Prostate gland (tissue), 2 donors: ENCODE measurements around the gene ABCG1. TPM values are rescaled to one million over a fixed set of nuclear protein-coding genes. Genes with fewer than 3 reads are reported as not detected.

Experiments
- DNase-seq: peaks from one replicate; pipeline ENCODE4 v3.0.0-alpha.2; 2019; ENCODE audit warnings: low spot score
- H3K27ac ChIP-seq, 2 donors: fragments of 200-600 bp; sonication (generic); 2 replicates each; pipeline ENCODE4 v1.5.1; 2017 to 2019
- H3K27me3 ChIP-seq: fragments of 200-600 bp; sonication (generic); replicated peaks from 2 replicates; pipeline ENCODE4 v1.5.1; 2019; ENCODE audit not compliant: insufficient read depth
- H3K36me3 ChIP-seq, 2 donors: fragments of 200-600 bp; sonication (generic); 1 replicate in 1 of 2; 2 replicates in 1 of 2; pipeline versions ENCODE4 v1.5.1 to v1.8.1; 2017 to 2019
- H3K4me1 ChIP-seq: fragments of 200-600 bp; sonication (generic); replicated peaks from 2 replicates; pipeline ENCODE4 v1.5.1; 2019
- H3K4me3 ChIP-seq, 2 donors: fragments of 200-600 bp; sonication (generic); 2 replicates each; pipeline ENCODE4 v1.5.1; 2017 to 2019
- H3K9me3 ChIP-seq: fragments of 200-600 bp; sonication (generic); 2 replicates; pipeline ENCODE4 v1.5.1; 2017
- CTCF ChIP-seq, 4 experiments: fragments of 200-600 bp in 2 of 4; fragments of 450-650 bp in 2 of 4; sonication (generic) in 2 of 4; IDR thresholded peaks; 1 replicate in 3 of 4; 2 replicates in 1 of 4; pipeline ENCODE4 v1.5.1; 2016 to 2019; ENCODE audit warnings: antibody characterized with exemption in 4 of 4, mild to moderate bottlenecking in 2 of 4, moderate library complexity in 2 of 4
- POLR2A ChIP-seq: fragments of 450-650 bp; IDR thresholded peaks from one replicate; pipeline ENCODE4 v1.6.1; 2016; ENCODE audit warnings: antibody characterized with exemption, mild to moderate bottlenecking
- POLR2AphosphoS5 ChIP-seq: sonication (generic); formaldehyde crosslinking; IDR thresholded peaks from one replicate; pipeline ENCODE4 v1.6.1; 2017; ENCODE audit warnings: antibody characterized with exemption
- WGBS: methylation state at CpG from one replicate; pipeline ENCODE4 v1.1.5; 2018; 5-methylcytosine and 5-hydroxymethylcytosine counted together
- intact Hi-C: fragments of 100-400 bp; cut with DNase I; formaldehyde crosslinking; loops from one replicate; pipeline ENCODE4 v1.14.2; 2022
- total RNA-seq, 2 donors: library from RNA; depleted of rRNA; stranded (reverse); fragments of >200 nt; gene quantifications; one replicate each; pipeline ENCODE4 v1.1.0, GENCODE V29; 2016

ABCG1 gene
- total RNA-seq, 2 donors from 2014 or later: 22.7 to 28.3 TPM

GRCh38 chr21:42278451-42279149 is 59.7 kb downstream of the ABCG1 start:
- WGBS: 93% methylated on average over 19 of the region's 19 CpGs
- no peak for TF ChIP-seq CTCF (IDR thresholded peaks at IDR 0.05)
- TF ChIP-seq POLR2A: no peak
- TF ChIP-seq POLR2AphosphoS5: no peak
- no peak overlapping the region for H3K27ac ChIP-seq

GRCh38 chr21:42279341-42279871 is 60.5 kb downstream of the ABCG1 start:
- no peak for TF ChIP-seq CTCF (IDR thresholded peaks at IDR 0.05)
- TF ChIP-seq POLR2A: no peak
- no peak for TF ChIP-seq POLR2AphosphoS5
- intact Hi-C loops: no loop called here
- H3K27me3 ChIP-seq: no peaks in the 10 kb centered on the region
- H3K4me1 ChIP-seq: no peaks in the 10 kb centered on the region
- H3K4me3 ChIP-seq: no peak overlapping the region
- no peaks in the 10 kb centered on the region for H3K9me3 ChIP-seq
- DNase-seq: no peak
- H3K27ac ChIP-seq: no peak overlapping the region
- WGBS: 90% methylated on average over 20 of the region's 20 CpGs
- H3K36me3 ChIP-seq: no peaks in the 10 kb centered on the region

More at GRCh38 chr21:42278451-42279149, 59.7 kb downstream of the ABCG1 start:
- Histone ChIP-seq H3K27me3 (no peaks in the 10 kb centered on the region), H3K4me3 (no peak overlapping the region), H3K4me1 (no peaks in the 10 kb centered on the region), H3K36me3 (no peaks in the 10 kb centered on the region), H3K9me3 (no peaks in the 10 kb centered on the region)
- intact Hi-C loops: no loop called here
- DNase-seq: no peak

GRCh38 chr21:42279888-42280287 is 60.9 kb downstream of the ABCG1 start:
- Histone ChIP-seq H3K4me3 (no peak overlapping the region), H3K27ac (no peak overlapping the region), H3K36me3 (no peaks in the 10 kb centered on the region), H3K9me3 (no peaks in the 10 kb centered on the region), H3K4me1 (no peaks in the 10 kb centered on the region), H3K27me3 (no peaks in the 10 kb centered on the region)
- TF ChIP-seq POLR2A: no peak
- no peak for TF ChIP-seq POLR2AphosphoS5
- no peak for TF ChIP-seq CTCF (IDR thresholded peaks at IDR 0.05)
- DNase-seq: no peak
- intact Hi-C loops: no loop called here
- 91% methylated on average over 11 of the region's 11 CpGs for WGBS

GRCh38 chr21:42280356-42281180 is 61.6 kb downstream of the ABCG1 start:
- Histone ChIP-seq H3K4me3 (no peak overlapping the region), H3K9me3 (no peaks in the 10 kb centered on the region), H3K36me3 (no peaks in the 10 kb centered on the region), H3K4me1 (no peaks in the 10 kb centered on the region), H3K27me3 (no peaks in the 10 kb centered on the region), H3K27ac (no peak overlapping the region)
- DNase-seq: no peak
- TF ChIP-seq CTCF (IDR thresholded peaks at IDR 0.05) (no peak), POLR2AphosphoS5 (no peak), POLR2A (no peak)
- 91% methylated on average over 22 of the region's 22 CpGs for whole genome bisulfite sequencing
- intact Hi-C loops: no loop called here
